Measurements from ENCODE around the gene SF1.

- TF ChIP-seq CTCF (IDR thresholded peaks at IDR 0.05) (no peak), POLR2A (IDR thresholded peaks at IDR 0.05; ENCODE audit: low read depth) (no peak)
Observed at GRCh38 chr11:64772303-64773018, 5.9 kb downstream of the SF1 start.

Measured in esophagus muscularis mucosa (tissue), 3 donors.